ENCODE measurements around the gene PSMB10. TPM values are rescaled to one million over a fixed set of nuclear protein-coding genes. Genes with fewer than 3 reads are reported as not detected.

Gene PSMB10
- total RNA-seq, 1 experiment from 2014 or later, result 41.0 TPM

GRCh38 chr16:67930678-67931211 is 5.9 kb downstream of the PSMB10 start:
- Histone ChIP-seq H3K79me2 (ENCODE audit: insufficient read depth, low read length) (peaks cover 19% of the 10 kb centered on the region), H3K9ac (ENCODE audit: low read length) (no peak overlapping the region), H3K27ac (ENCODE audit: low read depth, low read length) (no peak overlapping the region), H4K20me1 (ENCODE audit: insufficient read depth) (no peaks in the 10 kb centered on the region), H3K4me3 (replicated peaks in 1 of 2; ENCODE audit: low read depth in 1 of 2, low read length in 2 of 2) (no peak overlapping the region), H3K27me3 (ENCODE audit: insufficient read depth, low read length) (no peaks in the 10 kb centered on the region), H3K9me2 (ENCODE audit: insufficient read depth) (no peaks in the 10 kb centered on the region), H3K4me1 (ENCODE audit: control insufficient read depth in 1 of 2, insufficient read depth in 2 of 2, low read length in 2 of 2) (peaks cover 0 to 16% of the 10 kb centered on the region in 2 experiments; a peak in 3 of 4 replicates), H2AFZ (ENCODE audit: low read depth, low read length, poor library complexity, severe bottlenecking) (no peak overlapping the region), H3K9me3 (ENCODE audit: control insufficient read depth in 1 of 2, insufficient read depth in 1 of 2, low read depth in 1 of 2, low read length in 2 of 2) (no peaks in the 10 kb centered on the region), H3K4me2 (ENCODE audit: low read length) (no peak overlapping the region), H3K36me3 (ENCODE audit: control insufficient read depth in 1 of 2, insufficient read depth in 2 of 2, low read length in 2 of 2) (peaks cover 0 to 8% of the 10 kb centered on the region in 2 experiments; a peak in 2 of 4 replicates)
- TF ChIP-seq ZFX (IDR thresholded peaks at IDR 0.05) (no peak), MAX (IDR thresholded peaks at IDR 0.05) (no peak), CBX3 (IDR thresholded peaks at IDR 0.05; ENCODE audit: low read depth) (no peak), ELF1 (IDR thresholded peaks at IDR 0.05; ENCODE audit: borderline replicate concordance, low read depth) (no peak), REST (IDR thresholded peaks at IDR 0.05; ENCODE audit: low read depth) (no peak), RAD21 (IDR thresholded peaks at IDR 0.05; ENCODE audit: low read depth) (no peak), EZH2phosphoT487 (IDR thresholded peaks at IDR 0.05; ENCODE audit: borderline replicate concordance) (no peak), SIN3A (IDR thresholded peaks at IDR 0.05; ENCODE audit: low read depth) (no peak), JUND (IDR thresholded peaks at IDR 0.05) (no peak), POLR2A (IDR thresholded peaks at IDR 0.05; ENCODE audit: borderline replicate concordance, extremely low read depth, insufficient read depth, insufficient read length) (no peak), ZBTB33 (IDR thresholded peaks at IDR 0.05; ENCODE audit: extremely low read depth, insufficient replicate concordance, low read length) (no peak), SP1 (IDR thresholded peaks at IDR 0.05; ENCODE audit: low read depth) (no peak), TCF7L2 (IDR thresholded peaks at IDR 0.05; ENCODE audit: borderline replicate concordance, extremely low read depth, insufficient read depth, insufficient read length) (no peak), CEBPB (IDR thresholded peaks at IDR 0.05; ENCODE audit: low read depth) (no peak), POLR2AphosphoS5 (IDR thresholded peaks at IDR 0.05; ENCODE audit: low read depth, low read length) (no peak), YY1 (IDR thresholded peaks at IDR 0.05; ENCODE audit: extremely low read depth, insufficient replicate concordance, low read depth, low read length) (no peak), EZH2 (IDR thresholded peaks at IDR 0.05) (no peak), EGR1 (IDR thresholded peaks at IDR 0.05; ENCODE audit: low read depth) (no peak), SRF (IDR thresholded peaks at IDR 0.05; ENCODE audit: low read depth) (no peak)
- no TSS peak for BruUV-seq (replicated peaks)
- DNase-seq (ENCODE audit: low read depth, low spot score) (no peak), ATAC-seq (no peak)
- ChIA-PET CTCF (interaction anchor here (1.0 kb wide), 1 partner anchor 47 kb away, joined by 4 read pairs; no protein-coding TSS in a partner anchor), POLR2A (no interaction called here), RAD21 (ENCODE audit: low non-redundant PET in 1 of 2, low total read pairs in 2 of 2, uncharacterized antibody in 2 of 2, unreplicated experiment in 2 of 2) (interaction anchor here in 1 of 2 experiments (0.6 kb wide), 1 partner anchor 410 kb away, joined by 9 read pairs; no protein-coding TSS in a partner anchor)
- intact Hi-C loops (cut with micrococcal nuclease), result loop anchor here (10.0 kb wide), 1 partner anchor 406 kb away; the partner anchor contains the start of gene RIPOR1

Measured in HCT116 (cell line).